ENCODE results near the gene FIGN. TPM values are rescaled to one million over a fixed set of nuclear protein-coding genes. Genes with fewer than 3 reads are reported as not detected.

Gene FIGN
- total and polyA plus RNA-seq, 2 of the 13 experiments (the other 11 are each of a cell fraction or from before 2014, with no cell fraction given), result 6.6 to 6.7 TPM

- H2AFZ ChIP-seq (ENCODE audit: low read length), result no peak overlapping the region
- no peak overlapping the region for H3K9ac ChIP-seq (ENCODE audit: insufficient read depth, low read depth, low read length)
- no peaks in the 10 kb centered on the region for H3K27me3 ChIP-seq (ENCODE audit: control insufficient read depth in 1 of 2, insufficient read depth in 2 of 2, low read length in 2 of 2)
- in situ Hi-C loops (cut with HindIII; ENCODE audit: extremely low pct_ligation_motif_present, low pct_unique_long_range_greater_than_20kb), result no loop called here
- CTCF ChIA-PET (ENCODE audit: low intra/inter-chr PET ratio, low total read pairs), result no interaction called here
- H3K36me3 ChIP-seq (replicated peaks in 1 of 2; ENCODE audit: control insufficient read depth in 1 of 2, insufficient read depth in 2 of 2, low read length in 2 of 2), result no peaks in the 10 kb centered on the region
- peaks cover 47% of the 10 kb centered on the region for H3K79me2 ChIP-seq (ENCODE audit: insufficient read depth, low read length)
- H3K4me2 ChIP-seq (ENCODE audit: low read depth, low read length), result no peak overlapping the region
- no peak for ATAC-seq
- no peaks in the 10 kb centered on the region for H3K9me3 ChIP-seq (ENCODE audit: low read length)
- intact Hi-C loops (cut with micrococcal nuclease; ENCODE audit: unreplicated experiment), result loop anchor here (5.0 kb wide), 1 partner anchor 52 kb away; no protein-coding TSS in a partner anchor
- DNase-seq (ENCODE audit: low spot score), result no peak
- TF ChIP-seq ZGPAT (CRISPR knock-in tag; IDR thresholded peaks at IDR 0.05) (no peak), ZNF841 (CRISPR knock-in tag; IDR thresholded peaks at IDR 0.05; ENCODE audit: borderline replicate concordance) (no peak), NFYC (CRISPR knock-in tag; IDR thresholded peaks at IDR 0.05) (no peak), ZNF879 (CRISPR knock-in tag; IDR thresholded peaks at IDR 0.05) (no peak), ZNF713 (CRISPR knock-in tag; IDR thresholded peaks at IDR 0.05) (no peak), RARA (CRISPR knock-in tag; IDR thresholded peaks at IDR 0.05) (no peak), ZFYVE20 (CRISPR knock-in tag; IDR thresholded peaks at IDR 0.05; ENCODE audit: borderline replicate concordance, low read depth) (no peak), RCOR2 (CRISPR knock-in tag; IDR thresholded peaks at IDR 0.05) (no peak), ZNF326 (CRISPR knock-in tag; IDR thresholded peaks at IDR 0.05; ENCODE audit: borderline replicate concordance) (no peak), ZSCAN9 (CRISPR knock-in tag; IDR thresholded peaks at IDR 0.05; ENCODE audit: borderline replicate concordance) (no peak), ZSCAN22 (CRISPR knock-in tag; IDR thresholded peaks at IDR 0.05) (no peak), JARID2 (CRISPR knock-in tag; IDR thresholded peaks at IDR 0.05; ENCODE audit: insufficient replicate concordance) (no peak)
- H3K27ac ChIP-seq (ENCODE audit: extremely low read length, insufficient read depth, low read length), result no peak overlapping the region
- no TSS peak for BruUV-seq (replicated peaks)
- H4K20me1 ChIP-seq (ENCODE audit: insufficient read depth, low read length), result no peaks in the 10 kb centered on the region
- POLR2A ChIA-PET, result no interaction called here
- H3K4me1 ChIP-seq (ENCODE audit: insufficient read depth, low read length), result peaks cover 27% of the 10 kb centered on the region
- H3K4me3 ChIP-seq (replicated peaks in 1 of 3; ENCODE audit: insufficient read depth in 1 of 3, low read depth in 2 of 3, low read length in 3 of 3), result no peak overlapping the region
- WGBS (ENCODE audit: low lambda C conversion rate), result 100% methylated on average over 2 of the region's 2 CpGs
- no peak for FAIRE-seq
Measured at GRCh38 chr2:163719331-163719730, 16.5 kb downstream of the FIGN start.

Data from HepG2 (cell line).